AG04450 (cell line): ENCODE results near the gene LRRTM2. TPM values are rescaled to one million over a fixed set of nuclear protein-coding genes. Genes with fewer than 3 reads are reported as not detected.

Source experiments
- CTCF ChIA-PET: fragments of 300-600, 350-600 bp; formaldehyde crosslinking; extraction: SDS; loops from one replicate; lab custom pipeline; 2022; ENCODE audit warnings: antibody characterized with exemption, inconsistent platforms; lab: Charles Lee
- POLR2A ChIA-PET: fragments of 350-600 bp; formaldehyde crosslinking; extraction: SDS; loops from one replicate; lab custom pipeline; 2021; ENCODE audit warnings: antibody characterized with exemption, inconsistent platforms; lab: Yijun Ruan, JAX
- DNase-seq: peaks from one replicate; pipeline ENCODE4 v3.0.0-alpha.2; 2011; ENCODE audit warnings: low read depth, low spot score
- H3K27ac ChIP-seq: one replicate; pipeline ENCODE4 v1.5.1; 2012; ENCODE audit warnings: low read depth, low read length, control low read depth
- H3K27me3 ChIP-seq: one replicate; pipeline ENCODE4 v1.6.0; 2012; ENCODE audit warnings: low read length; ENCODE audit not compliant: control insufficient read depth, insufficient read depth
- H3K4me3 ChIP-seq: 2 replicates; pipeline ENCODE4 v1.5.1; 2011; ENCODE audit warnings: mild to moderate bottlenecking, low read depth, low read length, control low read depth
- H3K9me3 ChIP-seq: 2 replicates; pipeline ENCODE4 v1.5.1; 2012; ENCODE audit warnings: low read length; ENCODE audit not compliant: control insufficient read depth, insufficient read depth
- CTCF ChIP-seq: IDR thresholded peaks from 2 replicates; pipeline ENCODE4 v1.5.1; 2011; ENCODE audit warnings: low read depth, low read length, control low read depth, inconsistent platforms
- polyA plus RNA-seq: library from polyadenylated mRNA; depleted of rRNA; stranded (reverse); fragments of >200 nt; gene quantifications from 2 replicates; pipeline ENCODE4 v1.2.3, GENCODE V29; 2011

The LRRTM2 gene
- polyA plus RNA-seq, 1 experiment, result 2.6 TPM

- DNase-seq, result no peak
- Histone ChIP-seq H3K27ac (no peak overlapping the region), H3K4me3 (no peak overlapping the region), H3K9me3 (no peaks in the 10 kb centered on the region), H3K27me3 (no peaks in the 10 kb centered on the region)
- TF ChIP-seq CTCF, result no peak
- ChIA-PET POLR2A (no interaction called here), CTCF (no interaction called here)
Observed at GRCh38 chr5:138829341-138829740, 45.8 kb downstream of the LRRTM2 start.

GRCh38 chr5:138828556-138828955 lies 46.6 kb downstream of the LRRTM2 start:
- no peak overlapping the region for H3K27ac ChIP-seq

GRCh38 chr5:138824924-138825863 lies 49.9 kb downstream of the LRRTM2 start:
- CTCF ChIA-PET, result interaction anchor here (0.6 to 2.5 kb wide), 37 partner anchors 8 to 513 kb away, joined by 3 to 22 read pairs (median 4); partner anchors contain the start of gene LRRTM2
- TF ChIP-seq CTCF, result peak; percentile 67
- DNase-seq, result no peak
- H3K9me3 ChIP-seq, result no peaks in the 10 kb centered on the region; the same call in 1 of the 2 replicates
- no peak overlapping the region for H3K27ac ChIP-seq
- POLR2A ChIA-PET, result no interaction called here
- H3K4me3 ChIP-seq, result no peak overlapping the region
- H3K27me3 ChIP-seq, result no peaks in the 10 kb centered on the region

More at GRCh38 chr5:138828556-138828955, 46.6 kb downstream of the LRRTM2 start:
- no peak for TF ChIP-seq CTCF
- H3K27me3 ChIP-seq, result no peaks in the 10 kb centered on the region
- CTCF ChIA-PET, result interaction anchor here (0.5 kb wide), 1 partner anchor 68 kb away, joined by 3 read pairs; no protein-coding TSS in a partner anchor
- no peak overlapping the region for H3K4me3 ChIP-seq
- H3K9me3 ChIP-seq, result no peaks in the 10 kb centered on the region; the same call in 1 of the 2 replicates
- DNase-seq, result no peak
- POLR2A ChIA-PET, result no interaction called here

GRCh38 chr5:138824516-138824915 lies 50.6 kb downstream of the LRRTM2 start:
- no peaks in the 10 kb centered on the region for H3K27me3 ChIP-seq
- peak overlapping the region; percentile 23 for H3K27ac ChIP-seq
- H3K9me3 ChIP-seq, result no peaks in the 10 kb centered on the region; the same call in 1 of the 2 replicates
- CTCF ChIA-PET, result interaction anchor here (0.7 to 2.5 kb wide), 22 partner anchors 10 to 513 kb away, joined by 3 to 22 read pairs (median 5); partner anchors contain the start of gene LRRTM2
- POLR2A ChIA-PET, result no interaction called here
- TF ChIP-seq CTCF, result no peak
- DNase-seq, result no peak
- H3K4me3 ChIP-seq, result no peak overlapping the region

DNA sequence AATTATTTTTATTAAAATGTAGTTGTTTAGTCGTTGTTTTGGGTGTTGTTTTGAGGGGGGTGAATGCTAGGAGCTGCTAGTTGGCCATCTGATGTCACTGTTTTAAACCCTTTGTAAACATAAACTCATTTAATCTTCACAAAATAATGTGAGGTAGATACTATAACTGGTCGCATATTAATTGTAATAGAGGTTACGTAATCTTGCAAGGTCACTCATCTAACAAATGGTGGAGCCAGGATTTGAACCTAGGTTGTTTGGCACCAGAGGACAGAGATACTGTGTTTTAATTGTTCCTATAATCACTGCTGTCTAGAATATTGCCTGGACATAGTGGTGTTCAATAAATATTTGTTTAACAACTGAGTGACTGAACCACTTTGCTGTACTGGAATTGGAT lies 54.4 kb downstream of the LRRTM2 start:
- Histone ChIP-seq H3K27ac (no peak overlapping the region), H3K27me3 (no peaks in the 10 kb centered on the region), H3K4me3 (no peak overlapping the region), H3K9me3 (no peaks in the 10 kb centered on the region; the same call in 1 of the 2 replicates)
- POLR2A ChIA-PET, result no interaction called here
- no peak for DNase-seq
- CTCF ChIA-PET, result interaction anchor here (1.8 kb wide), 1 partner anchor 241 kb away, joined by 8 read pairs; no protein-coding TSS in a partner anchor
- TF ChIP-seq CTCF, result no peak
